C4-2B (cell line): ENCODE results near the gene KRT12.

Experiments used
- ZFX ChIP-seq: fragments of 450-650 bp; IDR thresholded peaks from 2 replicates; pipeline ENCODE4 v1.6.1; 2017
- TF ChIP-seq, protein P1 (sequence below): fragments of 450-650 bp; conservative IDR thresholded peaks from 2 replicates; pipeline ENCODE4 v1.5.1; 2017; ENCODE audit warnings: mild to moderate bottlenecking

DNA sequence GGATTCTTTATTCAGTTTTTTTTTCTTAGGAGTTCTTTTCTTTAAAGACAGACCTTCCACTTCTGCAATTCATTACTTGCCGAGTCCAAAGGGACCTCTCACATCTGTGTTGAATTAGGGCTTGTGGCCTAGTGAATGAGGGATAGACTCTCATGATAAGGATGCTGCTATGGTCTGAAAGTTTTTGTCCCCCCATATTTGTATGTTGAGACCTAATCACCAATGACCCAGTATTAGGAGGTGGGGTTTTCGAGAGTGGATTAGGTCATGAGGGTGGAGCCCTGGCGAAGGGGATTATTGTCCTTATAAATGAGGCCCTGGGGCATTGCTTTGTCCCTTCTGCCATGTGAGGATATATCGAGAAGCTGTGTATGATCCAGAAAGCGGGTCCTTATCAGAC, 9.5 kb downstream of the KRT12 start:
- TF ChIP-seq, protein P1, sequence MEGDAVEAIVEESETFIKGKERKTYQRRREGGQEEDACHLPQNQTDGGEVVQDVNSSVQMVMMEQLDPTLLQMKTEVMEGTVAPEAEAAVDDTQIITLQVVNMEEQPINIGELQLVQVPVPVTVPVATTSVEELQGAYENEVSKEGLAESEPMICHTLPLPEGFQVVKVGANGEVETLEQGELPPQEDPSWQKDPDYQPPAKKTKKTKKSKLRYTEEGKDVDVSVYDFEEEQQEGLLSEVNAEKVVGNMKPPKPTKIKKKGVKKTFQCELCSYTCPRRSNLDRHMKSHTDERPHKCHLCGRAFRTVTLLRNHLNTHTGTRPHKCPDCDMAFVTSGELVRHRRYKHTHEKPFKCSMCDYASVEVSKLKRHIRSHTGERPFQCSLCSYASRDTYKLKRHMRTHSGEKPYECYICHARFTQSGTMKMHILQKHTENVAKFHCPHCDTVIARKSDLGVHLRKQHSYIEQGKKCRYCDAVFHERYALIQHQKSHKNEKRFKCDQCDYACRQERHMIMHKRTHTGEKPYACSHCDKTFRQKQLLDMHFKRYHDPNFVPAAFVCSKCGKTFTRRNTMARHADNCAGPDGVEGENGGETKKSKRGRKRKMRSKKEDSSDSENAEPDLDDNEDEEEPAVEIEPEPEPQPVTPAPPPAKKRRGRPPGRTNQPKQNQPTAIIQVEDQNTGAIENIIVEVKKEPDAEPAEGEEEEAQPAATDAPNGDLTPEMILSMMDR, result no peak
- TF ChIP-seq ZFX, result no peak
